Fibroblast of lung (primary cell): ENCODE data around the gene FHL5. TPM values are rescaled to one million over a fixed set of nuclear protein-coding genes. Genes with fewer than 3 reads are reported as not detected.

Experiments used
- DNase-seq, 2 donors: peaks; one replicate each; pipeline versions ENCODE4 v3.0.0 to v3.0.0-alpha.2; 2010; ENCODE audit warnings: low read depth in 2 of 2
- H2AFZ ChIP-seq: 2 replicates; pipeline ENCODE4 v1.5.1; 2012; ENCODE audit warnings: low read length, control low read depth, inconsistent platforms
- H3K27ac ChIP-seq: 2 replicates; pipeline ENCODE4 v1.5.1; 2011; ENCODE audit warnings: low read length, control low read depth; ENCODE audit not compliant: insufficient read depth
- H3K27me3 ChIP-seq: 2 replicates; pipeline ENCODE4 v1.5.1; 2011; ENCODE audit warnings: mild to moderate bottlenecking, low read length; ENCODE audit not compliant: control insufficient read depth, insufficient read depth
- H3K36me3 ChIP-seq: 2 replicates; pipeline ENCODE4 v1.5.1; 2011; ENCODE audit warnings: low read length; ENCODE audit not compliant: control insufficient read depth, insufficient read depth
- H3K4me1 ChIP-seq: 2 replicates; pipeline ENCODE4 v1.5.1; 2011; ENCODE audit warnings: low read length; ENCODE audit not compliant: control insufficient read depth, insufficient read depth; ENCODE audit errors: extremely low read depth
- H3K4me2 ChIP-seq: 2 replicates; pipeline ENCODE4 v1.5.1; 2011; ENCODE audit warnings: low read length, control low read depth; ENCODE audit not compliant: insufficient read depth; ENCODE audit errors: extremely low read depth
- H3K4me3 ChIP-seq, 4 experiments: fragments of 200-600 bp in 1 of 4; sonication (generic) in 1 of 4; replicated peaks in 1 of 4; 2 replicates each; pipeline ENCODE4 v1.5.1; 2011 to 2016; ENCODE audit warnings: low read length in 4 of 4, low read depth in 3 of 4, mild to moderate bottlenecking in 3 of 4, control low read depth in 2 of 4, inconsistent platforms in 1 of 4, mixed read lengths in 1 of 4; ENCODE audit not compliant: insufficient read depth in 1 of 4; ENCODE audit errors: control extremely low read depth in 1 of 4
- H3K79me2 ChIP-seq: 2 replicates; pipeline ENCODE4 v1.5.1; 2012; ENCODE audit warnings: mild to moderate bottlenecking, low read length, inconsistent platforms; ENCODE audit not compliant: control insufficient read depth, insufficient read depth
- H3K9ac ChIP-seq: 2 replicates; pipeline ENCODE4 v1.5.1; 2011; ENCODE audit warnings: mild to moderate bottlenecking, low read length, control low read depth; ENCODE audit not compliant: insufficient read depth
- H3K9me3 ChIP-seq: 2 replicates; pipeline ENCODE4 v1.5.1; 2012; ENCODE audit warnings: low read depth, low read length; ENCODE audit not compliant: control insufficient read depth, insufficient read depth
- H4K20me1 ChIP-seq: 2 replicates; pipeline ENCODE4 v1.5.1; 2011; ENCODE audit warnings: low read length; ENCODE audit not compliant: control insufficient read depth, insufficient read depth; ENCODE audit errors: extremely low read depth
- CTCF ChIP-seq, 2 donors: IDR thresholded peaks in 1 of 2; conservative IDR thresholded peaks in 1 of 2; 1 replicate in 1 of 2; 2 replicates in 1 of 2; pipeline ENCODE4 v1.5.1; 2011 to 2012; ENCODE audit warnings: low read length in 2 of 2, control low read depth in 1 of 2, inconsistent platforms in 1 of 2, low read depth in 1 of 2, mild to moderate bottlenecking in 1 of 2
- EZH2 ChIP-seq: IDR thresholded peaks from 2 replicates; pipeline ENCODE4 v1.5.1; 2012; ENCODE audit warnings: low read length, control low read depth, mild to moderate bottlenecking; ENCODE audit errors: missing control alignments
- polyA plus RNA-seq, 2 donors: library from polyadenylated mRNA; depleted of rRNA in 1 of 2; stranded (reverse) in 1 of 2; unstranded in 1 of 2; fragments of >200 nt; gene quantifications; 2 replicates each; pipeline ENCODE4 v1.2.1, GENCODE V29; 2011 to 2012; ENCODE audit warnings: missing spikeins in 1 of 2
- total RNA-seq: library from RNA; depleted of rRNA; stranded (reverse); fragments of >200 nt; gene quantifications from 2 replicates; pipeline ENCODE4 v1.2.1, GENCODE V29; 2014

The FHL5 gene
- total and polyA plus RNA-seq, 2 donors (not counting 1 experiment from before 2014, with no cell fraction given), result 0.03 TPM; not detected in 1

GRCh38 chr6:96576221-96576620 is 13.3 kb downstream of the FHL5 start:
- no peaks in the 10 kb centered on the region for H3K4me1 ChIP-seq
- no peaks in the 10 kb centered on the region for H4K20me1 ChIP-seq
- no peak overlapping the region for H3K4me3 ChIP-seq
- no peaks in the 10 kb centered on the region for H3K27me3 ChIP-seq
- H3K36me3 ChIP-seq, result no peaks in the 10 kb centered on the region
- DNase-seq, result no peak
- no peak overlapping the region for H2AFZ ChIP-seq
- H3K27ac ChIP-seq, result no peak overlapping the region
- H3K4me2 ChIP-seq, result no peak overlapping the region
- no peak overlapping the region for H3K9ac ChIP-seq
- H3K79me2 ChIP-seq, result no peaks in the 10 kb centered on the region
- no peak for TF ChIP-seq EZH2
- TF ChIP-seq CTCF (conservative IDR thresholded peaks at IDR 0.05 in 1 of 2, IDR thresholded peaks at IDR 0.05 in 1 of 2; ENCODE audit: low read depth in 1 of 2, low read length in 2 of 2), result no peak
- no peaks in the 10 kb centered on the region for H3K9me3 ChIP-seq

DNA sequence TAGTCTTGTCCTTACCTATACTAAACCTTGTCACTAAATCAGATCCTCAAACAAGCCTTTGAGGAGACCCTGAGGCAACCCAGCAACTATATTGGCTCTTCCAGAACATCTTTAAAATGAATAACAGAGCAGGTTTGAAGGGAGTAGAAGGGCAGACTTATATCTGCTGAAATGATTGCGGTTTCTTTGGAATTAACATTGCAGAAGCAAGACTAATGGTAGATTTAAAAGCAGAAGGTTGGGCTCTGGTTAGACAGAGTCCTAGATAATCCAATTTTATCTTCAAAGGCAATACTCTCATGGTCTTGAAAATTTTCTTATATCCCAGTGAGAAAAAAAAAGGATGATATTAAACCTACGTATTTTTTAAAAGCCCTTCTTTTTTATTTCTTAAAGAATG is 19.1 kb downstream of the FHL5 start:
- H3K9me3 ChIP-seq, result no peaks in the 10 kb centered on the region
- H3K4me2 ChIP-seq, result no peak overlapping the region
- H3K36me3 ChIP-seq, result no peaks in the 10 kb centered on the region
- no peak overlapping the region for H2AFZ ChIP-seq
- H3K79me2 ChIP-seq, result no peaks in the 10 kb centered on the region
- no peaks in the 10 kb centered on the region for H3K4me1 ChIP-seq
- no peak overlapping the region for H3K4me3 ChIP-seq
- no peak for DNase-seq
- TF ChIP-seq EZH2 (no peak), CTCF (conservative IDR thresholded peaks at IDR 0.05 in 1 of 2, IDR thresholded peaks at IDR 0.05 in 1 of 2; ENCODE audit: low read depth in 1 of 2, low read length in 2 of 2) (no peak)
- H3K9ac ChIP-seq, result no peak overlapping the region
- no peaks in the 10 kb centered on the region for H4K20me1 ChIP-seq
- H3K27ac ChIP-seq, result no peak overlapping the region
- no peaks in the 10 kb centered on the region for H3K27me3 ChIP-seq

DNA sequence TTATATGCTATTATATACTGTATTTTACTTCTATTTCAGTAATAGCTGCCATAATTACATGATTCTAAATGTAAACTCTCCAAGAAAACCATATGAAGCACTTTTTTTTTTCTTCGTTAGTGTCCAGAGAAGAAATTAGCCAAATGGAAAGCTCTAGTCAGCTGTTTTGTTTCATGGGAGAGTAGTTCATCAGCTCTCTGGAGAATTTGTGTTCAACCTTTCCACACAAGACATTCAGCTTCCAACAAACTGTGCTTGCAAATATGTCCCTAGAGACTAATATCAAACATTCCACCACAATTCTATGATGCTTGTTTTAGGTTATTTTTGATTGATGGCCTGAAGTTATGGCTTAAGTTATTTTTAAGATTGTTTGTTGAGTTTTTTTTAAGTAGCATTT is 19.5 kb downstream of the FHL5 start:
- H3K9me3 ChIP-seq, result no peaks in the 10 kb centered on the region
- H4K20me1 ChIP-seq, result no peaks in the 10 kb centered on the region
- no peak for DNase-seq
- no peaks in the 10 kb centered on the region for H3K4me1 ChIP-seq
- no peak overlapping the region for H3K4me3 ChIP-seq
- H3K36me3 ChIP-seq, result no peaks in the 10 kb centered on the region
- H3K27ac ChIP-seq, result no peak overlapping the region
- no peaks in the 10 kb centered on the region for H3K79me2 ChIP-seq
- H3K27me3 ChIP-seq, result no peaks in the 10 kb centered on the region
- no peak overlapping the region for H2AFZ ChIP-seq
- H3K9ac ChIP-seq, result no peak overlapping the region
- TF ChIP-seq EZH2 (no peak), CTCF (conservative IDR thresholded peaks at IDR 0.05 in 1 of 2, IDR thresholded peaks at IDR 0.05 in 1 of 2; ENCODE audit: low read depth in 1 of 2, low read length in 2 of 2) (no peak)
- no peak overlapping the region for H3K4me2 ChIP-seq
